GM18873 (cell line): Measurements from ENCODE around the gene KCNMB1.

Experiments
- ATAC-seq: cut with Tn5 transposase; IDR thresholded peaks from one replicate; pipeline ENCODE4 v1.9.1; 2021; ENCODE audit warnings: mild to moderate bottlenecking, moderate library complexity, moderate number of reproducible peaks; ENCODE audit not compliant: unreplicated experiment, low FRiP score

KCNMB1 gene

GRCh38 chr5:170388818-170389549 lies at the start of gene KCNMB1:
KCNMB1 (minus strand) TSS chr5:170389367; CDS start chr5:170385447, 3,920 bp downstream.
- no peak for ATAC-seq

- ATAC-seq, result no peak
Observed at GRCh38 chr5:170438581-170438980, 49.4 kb upstream of the KCNMB1 start.

- ATAC-seq, result no peak
Observed at GRCh38 chr5:170437621-170438375, 48.6 kb upstream of the KCNMB1 start.

- ATAC-seq, result no peak
Observed at GRCh38 chr5:170436335-170436734, 47.2 kb upstream of the KCNMB1 start.

- ATAC-seq, result peak; percentile 66
Observed at GRCh38 chr5:170434966-170435605, 45.9 kb upstream of the KCNMB1 start.

GRCh38 chr5:170432669-170433068 lies 43.5 kb upstream of the KCNMB1 start:
- no peak for ATAC-seq

- no peak for ATAC-seq
Observed at GRCh38 chr5:170431571-170431970, 42.4 kb upstream of the KCNMB1 start.

GRCh38 chr5:170430866-170431437 lies 41.8 kb upstream of the KCNMB1 start:
- ATAC-seq, result no peak

GRCh38 chr5:170430256-170430655 lies 41.1 kb upstream of the KCNMB1 start:
- ATAC-seq, result no peak

- ATAC-seq, result no peak
Observed at GRCh38 chr5:170429014-170429413, 39.8 kb upstream of the KCNMB1 start.

GRCh38 chr5:170427672-170428236 lies 38.6 kb upstream of the KCNMB1 start:
- no peak for ATAC-seq

- ATAC-seq, result no peak
Observed at GRCh38 chr5:170426786-170427185, 37.6 kb upstream of the KCNMB1 start.

GRCh38 chr5:170426149-170426767 lies 37.1 kb upstream of the KCNMB1 start:
- ATAC-seq, result no peak

- ATAC-seq, result no peak
Observed at GRCh38 chr5:170425731-170426130, 36.6 kb upstream of the KCNMB1 start.

GRCh38 chr5:170424629-170425028 lies 35.5 kb upstream of the KCNMB1 start:
- ATAC-seq, result no peak

GRCh38 chr5:170423692-170424091 lies 34.5 kb upstream of the KCNMB1 start:
- no peak for ATAC-seq

GRCh38 chr5:170421826-170422225 lies 32.7 kb upstream of the KCNMB1 start:
- ATAC-seq, result no peak

GRCh38 chr5:170420806-170421412 lies 31.7 kb upstream of the KCNMB1 start:
- ATAC-seq, result no peak

- no peak for ATAC-seq
Observed at GRCh38 chr5:170419643-170420042, 30.5 kb upstream of the KCNMB1 start.

GRCh38 chr5:170418736-170419135 lies 29.6 kb upstream of the KCNMB1 start:
- no peak for ATAC-seq
